ENCODE measurements around the gene TEPSIN.
A peak's percentile ranks its signal among the peaks of the same experiment; 100 is the strongest.

TEPSIN gene

GRCh38 chr17:81267390-81268067, 28.7 kb upstream of the TEPSIN start:
- DNase-seq (ENCODE audit: low read depth in 2 of 2) = no peak

- DNase-seq (ENCODE audit: low read depth in 2 of 2) = no peak
Observed at GRCh38 chr17:81265576-81265975, 26.7 kb upstream of the TEPSIN start.

GRCh38 chr17:81264640-81265039, 25.8 kb upstream of the TEPSIN start:
- no peak for DNase-seq (ENCODE audit: low read depth in 2 of 2)

GRCh38 chr17:81263371-81264181, 24.7 kb upstream of the TEPSIN start:
- DNase-seq (ENCODE audit: low read depth in 2 of 2) = no peak

- DNase-seq (ENCODE audit: low read depth in 2 of 2) = no peak
Observed at GRCh38 chr17:81261582-81262336, 22.9 kb upstream of the TEPSIN start.

GRCh38 chr17:81261096-81261495, 22.2 kb upstream of the TEPSIN start:
- DNase-seq (ENCODE audit: low read depth in 2 of 2) = no peak

GRCh38 chr17:81260641-81261040, 21.8 kb upstream of the TEPSIN start:
- no peak for DNase-seq (ENCODE audit: low read depth in 2 of 2)

- no peak for DNase-seq (ENCODE audit: low read depth in 2 of 2)
Observed at GRCh38 chr17:81260171-81260570, 21.3 kb upstream of the TEPSIN start.

GRCh38 chr17:81259058-81259605, 20.3 kb upstream of the TEPSIN start:
- DNase-seq (ENCODE audit: low read depth in 2 of 2) = no peak

GRCh38 chr17:81258292-81258691, 19.4 kb upstream of the TEPSIN start:
- no peak for DNase-seq (ENCODE audit: low read depth in 2 of 2)

GRCh38 chr17:81257533-81257932, 18.7 kb upstream of the TEPSIN start:
- DNase-seq (ENCODE audit: low read depth in 2 of 2) = no peak

- no peak for DNase-seq (ENCODE audit: low read depth in 2 of 2)
Observed at GRCh38 chr17:81256616-81257015, 17.8 kb upstream of the TEPSIN start.

GRCh38 chr17:81254955-81255717, 16.3 kb upstream of the TEPSIN start:
- DNase-seq (ENCODE audit: low read depth in 2 of 2) = no peak

GRCh38 chr17:81253358-81254131, 14.7 kb upstream of the TEPSIN start:
- DNase-seq (ENCODE audit: low read depth in 2 of 2) = peak; percentile 15 to 32

GRCh38 chr17:81252987-81253329, 14.1 kb upstream of the TEPSIN start:
- no peak for DNase-seq (ENCODE audit: low read depth in 2 of 2)

- DNase-seq (ENCODE audit: low read depth in 2 of 2) = no peak
Observed at GRCh38 chr17:81252326-81252986, 13.6 kb upstream of the TEPSIN start.

GRCh38 chr17:81251709-81252301, 12.9 kb upstream of the TEPSIN start:
- no peak for DNase-seq (ENCODE audit: low read depth in 2 of 2)

GRCh38 chr17:81251094-81251708, 12.3 kb upstream of the TEPSIN start:
- DNase-seq (ENCODE audit: low read depth in 2 of 2) = no peak

- no peak for DNase-seq (ENCODE audit: low read depth in 2 of 2)
Observed at GRCh38 chr17:81250286-81251093, 11.6 kb upstream of the TEPSIN start.
